ENCODE measurements around the gene ELP4. TPM values are rescaled to one million over a fixed set of nuclear protein-coding genes. Genes with fewer than 3 reads are reported as not detected.

The ELP4 gene
- polyA plus RNA-seq, 2 of the 4 experiments (the other 2 are of a cell fraction) = 16.9 to 26.0 TPM

GRCh38 chr11:31821235-31821764 is 311.7 kb downstream of the ELP4 start:
- no peak for TF ChIP-seq HOXB5 (CRISPR knock-in tag; IDR thresholded peaks at IDR 0.05)
- TF ChIP-seq ZSCAN20 (CRISPR knock-in tag; IDR thresholded peaks at IDR 0.05) = no peak
- TF ChIP-seq ATOH8 (CRISPR knock-in tag; IDR thresholded peaks at IDR 0.05; ENCODE audit: low read depth) = no peak
- no peak for TF ChIP-seq RARB (CRISPR knock-in tag; IDR thresholded peaks at IDR 0.05)
- no peak for TF ChIP-seq MAFK (IDR thresholded peaks at IDR 0.05; ENCODE audit: partially characterized antibody)
- TF ChIP-seq ZC3H11A (IDR thresholded peaks at IDR 0.05) = no peak
- no peak for TF ChIP-seq CEBPB (IDR thresholded peaks at IDR 0.05)
- TF ChIP-seq JUN (IDR thresholded peaks at IDR 0.05) = no peak
- no peak for TF ChIP-seq NPAS2 (CRISPR knock-in tag; IDR thresholded peaks at IDR 0.05; ENCODE audit: borderline replicate concordance)
- ATAC-seq (no peak), FAIRE-seq (no peak), DNase-seq (ENCODE audit: low read depth in 1 of 2, low spot score in 1 of 2) (no peak)
- no peaks in the 10 kb centered on the region for H3K9me3 ChIP-seq
- CTCF ChIA-PET = interaction anchor here (0.9 to 2.1 kb wide), 2 partner anchors 9 to 180 kb away, joined by 4 to 9 read pairs; no protein-coding TSS in a partner anchor
- H3K4me1 ChIP-seq = no peaks in the 10 kb centered on the region
- 64% methylated on average over 5 of the region's 5 CpGs for WGBS (ENCODE audit: missing lambda C conversion rate)
- no peak overlapping the region for H3K4me2 ChIP-seq
- POLR2A ChIA-PET = no interaction called here
- no peak overlapping the region for H3K4me3 ChIP-seq
- H3K27ac ChIP-seq = no peak overlapping the region

DNA sequence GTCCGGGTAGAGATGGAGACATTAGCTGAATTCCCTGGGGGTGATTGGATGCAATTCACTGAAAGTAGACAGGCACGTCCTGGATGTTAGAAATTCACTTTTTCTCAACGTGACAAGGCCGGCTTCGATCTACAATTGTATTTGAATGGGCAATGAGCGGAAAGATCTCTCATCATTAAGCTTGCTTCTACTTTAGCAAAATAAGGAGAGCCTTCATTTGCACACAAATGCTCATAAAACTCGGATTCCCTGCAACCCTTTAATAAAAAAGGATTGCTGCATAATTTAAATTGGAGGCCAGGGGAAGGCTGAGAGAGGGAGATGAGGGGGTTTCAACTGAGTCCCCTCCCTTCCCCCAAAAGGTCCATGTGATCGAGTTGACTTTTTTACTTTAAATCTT is 312.2 kb downstream of the ELP4 start:
- no peak overlapping the region for H3K27ac ChIP-seq
- TF ChIP-seq CBX8 (IDR thresholded peaks at IDR 0.05) = no peak
- no peak for TF ChIP-seq CBX2 (IDR thresholded peaks at IDR 0.05; ENCODE audit: borderline replicate concordance, low read depth)
- no peak for TF ChIP-seq RCOR1 (IDR thresholded peaks at IDR 0.05; ENCODE audit: low read depth, low read length)
- no peak for TF ChIP-seq NPAS2 (CRISPR knock-in tag; IDR thresholded peaks at IDR 0.05; ENCODE audit: borderline replicate concordance)
- no peak for TF ChIP-seq ESRRA (IDR thresholded peaks at IDR 0.05; ENCODE audit: borderline replicate concordance, low read length)
- no peak for TF ChIP-seq ATOH8 (CRISPR knock-in tag; IDR thresholded peaks at IDR 0.05; ENCODE audit: low read depth)
- no peak overlapping the region for H3K4me3 ChIP-seq
- WGBS (ENCODE audit: missing lambda C conversion rate) = 66% methylated on average over 8 of the region's 8 CpGs
- H3K9me3 ChIP-seq = no peaks in the 10 kb centered on the region
- H3K4me2 ChIP-seq = no peak overlapping the region
- CTCF ChIA-PET = interaction anchor here (2.1 kb wide), 1 partner anchor 181 kb away, joined by 9 read pairs; no protein-coding TSS in a partner anchor
- FAIRE-seq = no peak
- H3K4me1 ChIP-seq = no peaks in the 10 kb centered on the region
- no peak for ATAC-seq
- DNase-seq (ENCODE audit: low read depth in 1 of 2, low spot score in 1 of 2) = no peak
- POLR2A ChIA-PET = no interaction called here

DNA sequence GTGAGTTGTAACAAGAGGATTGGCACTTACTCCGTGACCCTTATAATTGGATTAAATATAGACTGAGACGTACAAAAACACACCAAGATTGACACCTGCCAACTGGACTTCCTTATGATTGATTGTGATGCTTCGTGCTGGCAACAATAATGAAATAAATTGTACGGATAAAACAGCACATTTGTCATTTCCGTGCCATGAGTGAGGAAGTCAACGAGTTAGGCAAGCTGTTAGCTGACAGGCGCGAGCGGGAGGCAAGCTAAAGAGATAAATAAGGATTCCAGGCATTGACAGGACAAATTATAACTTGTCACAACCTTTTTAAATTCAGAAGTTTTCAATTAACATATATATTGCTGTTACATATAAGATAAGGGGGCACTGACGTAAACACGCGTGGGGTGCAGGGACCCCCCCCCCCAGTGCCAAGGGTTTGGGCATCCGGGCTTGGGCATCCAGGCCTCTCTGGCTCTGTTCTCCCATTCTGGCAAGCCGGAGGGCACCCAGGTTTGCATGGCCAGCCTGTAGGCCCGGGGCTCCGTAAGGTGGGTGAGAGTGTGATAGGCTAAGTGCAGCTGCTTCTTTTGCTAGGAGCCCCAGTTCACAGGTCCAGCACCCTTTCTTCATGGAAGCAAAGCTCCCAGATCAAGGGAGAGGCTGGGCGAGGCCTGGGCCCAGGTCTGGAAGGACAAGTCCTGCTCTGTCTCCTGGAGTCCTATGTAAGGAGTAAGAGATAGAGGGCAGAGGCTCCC is 312.8 kb downstream of the ELP4 start:
- Histone ChIP-seq H3K4me3 (no peak overlapping the region), H3K9me3 (no peaks in the 10 kb centered on the region), H3K4me2 (no peak overlapping the region), H3K4me1 (no peaks in the 10 kb centered on the region), H3K27ac (no peak overlapping the region)
- ATAC-seq = no peak
- ChIA-PET CTCF (interaction anchor here (2.1 kb wide), 1 partner anchor 181 kb away, joined by 9 read pairs; no protein-coding TSS in a partner anchor), POLR2A (no interaction called here)
- 76% methylated on average over 17 of the region's 17 CpGs for WGBS (ENCODE audit: missing lambda C conversion rate)
- no peak for FAIRE-seq
- TF ChIP-seq FOXS1 (CRISPR knock-in tag; IDR thresholded peaks at IDR 0.05) (no peak), E2F6 (IDR thresholded peaks at IDR 0.05; ENCODE audit: borderline replicate concordance, low read depth) (no peak), MAZ (IDR thresholded peaks at IDR 0.05; ENCODE audit: borderline replicate concordance, low read depth, low read length) (no peak), RARB (CRISPR knock-in tag; IDR thresholded peaks at IDR 0.05) (no peak), ESRRA (IDR thresholded peaks at IDR 0.05; ENCODE audit: borderline replicate concordance, low read length) (no peak), MAFK (IDR thresholded peaks at IDR 0.05; ENCODE audit: partially characterized antibody) (no peak), ZC3H11A (IDR thresholded peaks at IDR 0.05) (no peak), EHMT2 (IDR thresholded peaks at IDR 0.05; ENCODE audit: low read depth) (no peak), TP53 (CRISPR knock-in tag; IDR thresholded peaks at IDR 0.05) (no peak), NFE2L2 (conservative IDR thresholded peaks at IDR 0.05; ENCODE audit: low read length) (no peak), HOXA7 (CRISPR knock-in tag; IDR thresholded peaks at IDR 0.05) (no peak)
- TF ChIP-seq, protein P1, sequence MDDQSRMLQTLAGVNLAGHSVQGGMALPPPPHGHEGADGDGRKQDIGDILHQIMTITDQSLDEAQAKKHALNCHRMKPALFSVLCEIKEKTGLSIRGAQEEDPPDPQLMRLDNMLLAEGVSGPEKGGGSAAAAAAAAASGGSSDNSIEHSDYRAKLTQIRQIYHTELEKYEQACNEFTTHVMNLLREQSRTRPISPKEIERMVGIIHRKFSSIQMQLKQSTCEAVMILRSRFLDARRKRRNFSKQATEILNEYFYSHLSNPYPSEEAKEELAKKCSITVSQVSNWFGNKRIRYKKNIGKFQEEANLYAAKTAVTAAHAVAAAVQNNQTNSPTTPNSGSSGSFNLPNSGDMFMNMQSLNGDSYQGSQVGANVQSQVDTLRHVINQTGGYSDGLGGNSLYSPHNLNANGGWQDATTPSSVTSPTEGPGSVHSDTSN (IDR thresholded peaks at IDR 0.05) = no peak
- TF ChIP-seq, protein P2, sequence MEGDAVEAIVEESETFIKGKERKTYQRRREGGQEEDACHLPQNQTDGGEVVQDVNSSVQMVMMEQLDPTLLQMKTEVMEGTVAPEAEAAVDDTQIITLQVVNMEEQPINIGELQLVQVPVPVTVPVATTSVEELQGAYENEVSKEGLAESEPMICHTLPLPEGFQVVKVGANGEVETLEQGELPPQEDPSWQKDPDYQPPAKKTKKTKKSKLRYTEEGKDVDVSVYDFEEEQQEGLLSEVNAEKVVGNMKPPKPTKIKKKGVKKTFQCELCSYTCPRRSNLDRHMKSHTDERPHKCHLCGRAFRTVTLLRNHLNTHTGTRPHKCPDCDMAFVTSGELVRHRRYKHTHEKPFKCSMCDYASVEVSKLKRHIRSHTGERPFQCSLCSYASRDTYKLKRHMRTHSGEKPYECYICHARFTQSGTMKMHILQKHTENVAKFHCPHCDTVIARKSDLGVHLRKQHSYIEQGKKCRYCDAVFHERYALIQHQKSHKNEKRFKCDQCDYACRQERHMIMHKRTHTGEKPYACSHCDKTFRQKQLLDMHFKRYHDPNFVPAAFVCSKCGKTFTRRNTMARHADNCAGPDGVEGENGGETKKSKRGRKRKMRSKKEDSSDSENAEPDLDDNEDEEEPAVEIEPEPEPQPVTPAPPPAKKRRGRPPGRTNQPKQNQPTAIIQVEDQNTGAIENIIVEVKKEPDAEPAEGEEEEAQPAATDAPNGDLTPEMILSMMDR (IDR thresholded peaks at IDR 0.05) = no peak
- no peak for DNase-seq (ENCODE audit: low read depth in 1 of 2, low spot score in 1 of 2)

Measured in A549 (cell line).